CD4-positive, alpha-beta T cell treated with Interleukin-1 beta for 1 hour (primary cell): ENCODE results near the gene TAS2R39.
A peak's percentile ranks its signal among the peaks of the same experiment; 100 is the strongest.

Experiments used
- DNase-seq, 2 donors: peaks; one replicate each; pipeline ENCODE4 v3.0.0-alpha.2; 2020 to 2022

The TAS2R39 gene

DNA sequence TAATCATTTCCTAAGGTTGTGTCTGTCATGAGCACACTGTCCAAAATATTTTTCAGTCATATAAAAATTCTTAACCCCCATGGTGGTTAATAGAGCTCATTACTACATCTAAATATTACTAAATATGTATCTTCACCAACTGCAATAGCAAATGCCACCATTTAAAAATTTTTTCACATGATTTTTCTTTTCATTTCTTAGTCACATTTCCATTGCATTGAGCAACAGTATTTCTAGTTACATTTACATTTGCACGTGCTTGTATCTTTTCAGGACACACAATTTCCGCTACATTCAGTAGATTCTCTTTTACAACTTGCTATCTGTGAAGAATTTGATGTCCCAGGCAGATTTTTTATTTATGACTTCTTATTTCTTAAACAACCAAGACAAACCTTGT is 33.5 kb downstream of the TAS2R39 start:
- DNase-seq, result no peak

DNA sequence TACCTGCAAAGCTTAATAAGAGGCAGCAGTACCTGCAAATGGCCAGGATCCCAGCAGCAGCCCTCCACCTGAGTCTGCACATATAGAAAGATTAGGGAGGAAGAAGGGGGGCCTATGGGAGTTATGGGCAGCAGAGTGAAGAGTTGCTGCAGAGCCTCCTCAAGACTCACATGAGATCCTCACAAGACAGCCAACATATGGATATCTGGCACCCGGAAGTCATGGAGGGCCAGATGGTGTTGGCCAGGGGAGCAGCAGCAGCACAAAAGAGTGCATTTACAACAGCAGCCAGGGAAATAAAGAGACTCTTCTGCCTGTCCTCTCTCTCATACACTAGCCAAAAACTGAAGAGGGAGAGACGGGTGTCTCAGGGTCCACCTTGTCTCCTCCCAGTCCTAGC is 34.6 kb downstream of the TAS2R39 start:
- no peak for DNase-seq

GRCh38 chr7:143221286-143221685 is 38.1 kb downstream of the TAS2R39 start:
- no peak for DNase-seq

GRCh38 chr7:143221737-143222136 is 38.5 kb downstream of the TAS2R39 start, which contains the start of gene TAS2R40:
TSS of gene TAS2R40 (plus strand) at chr7:143222037. CDS start at chr7:143222079, 42 bp downstream.
- no peak for DNase-seq

GRCh38 chr7:143222782-143223181 is 39.6 kb downstream of the TAS2R39 start:
- peak in 1 of 2 donors; percentile 59 for DNase-seq

DNA sequence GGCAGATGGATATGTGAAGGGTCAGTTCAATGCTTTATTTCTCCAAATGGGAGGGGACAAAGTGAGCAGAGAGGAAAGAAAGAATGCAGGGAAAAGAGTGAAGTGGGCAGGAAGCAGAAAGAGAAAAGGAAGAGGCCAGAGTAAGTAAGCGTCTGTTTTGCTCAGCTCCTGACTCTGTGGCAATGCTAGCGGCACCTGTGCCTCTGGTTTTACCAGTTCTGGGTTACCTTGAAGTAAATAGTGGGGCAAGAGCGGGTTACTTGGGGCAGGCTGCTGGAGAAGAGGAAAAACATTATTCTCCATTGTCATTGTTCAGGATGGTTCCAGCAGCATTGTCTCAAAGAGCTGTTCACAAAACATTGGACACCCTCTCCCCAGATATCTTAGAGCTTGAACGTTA is 40.6 kb downstream of the TAS2R39 start:
- DNase-seq, result no peak

DNA sequence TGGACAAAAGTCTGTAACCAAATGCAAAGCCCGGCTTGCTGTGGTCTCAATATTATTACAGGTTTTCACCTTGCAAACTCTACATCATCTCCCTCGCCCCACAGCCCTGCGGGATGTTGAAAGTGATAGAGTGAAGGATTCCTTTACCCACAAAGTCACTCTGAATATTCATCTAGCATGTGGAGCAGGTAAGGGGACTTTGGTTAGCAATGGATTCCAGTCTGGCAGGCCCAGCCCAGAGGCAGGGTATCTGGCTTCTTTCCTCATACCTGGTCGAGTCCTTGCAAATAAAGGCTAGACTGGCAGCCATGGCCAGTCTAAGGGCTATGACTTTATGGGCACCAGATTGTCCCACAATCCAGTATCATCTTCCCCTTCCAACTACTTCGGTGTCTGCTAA is 41.8 kb downstream of the TAS2R39 start:
- no peak for DNase-seq

GRCh38 chr7:143227806-143228205 is 44.6 kb downstream of the TAS2R39 start:
- no peak for DNase-seq

DNA sequence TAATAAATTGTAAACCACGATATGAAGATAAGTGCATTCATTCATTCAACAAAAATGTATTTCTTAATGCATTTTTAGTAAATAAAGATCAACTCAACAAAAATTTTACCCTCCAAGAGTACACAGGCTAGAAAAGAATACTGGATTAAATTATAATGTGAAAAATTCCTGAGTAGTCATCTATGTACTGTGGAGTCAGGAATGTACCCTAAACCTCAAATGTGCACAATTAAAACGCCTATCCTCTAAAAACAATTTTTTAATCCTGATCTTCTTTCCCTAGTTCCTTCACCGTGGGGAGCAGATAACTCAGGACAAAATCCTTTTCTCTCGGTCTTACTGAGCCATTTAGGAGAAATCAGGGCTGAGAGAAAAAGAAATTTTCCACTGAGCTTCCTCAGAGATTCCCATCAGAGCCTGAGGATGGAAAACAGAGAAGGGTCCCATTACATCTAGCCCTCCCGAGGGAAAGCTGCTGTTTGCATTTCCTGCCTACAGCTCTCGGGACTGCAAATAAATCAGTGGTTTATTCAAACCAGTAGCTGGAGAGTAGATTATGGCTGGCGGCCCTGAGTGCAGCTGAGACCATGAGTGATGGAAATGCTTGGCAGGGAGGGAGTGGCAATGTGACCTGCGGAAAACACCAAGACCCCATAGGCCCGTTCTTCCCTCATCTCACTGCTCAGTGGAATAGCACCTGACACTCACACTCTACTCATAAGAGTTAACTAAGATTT is 46.0 kb downstream of the TAS2R39 start:
- no peak for DNase-seq

DNA sequence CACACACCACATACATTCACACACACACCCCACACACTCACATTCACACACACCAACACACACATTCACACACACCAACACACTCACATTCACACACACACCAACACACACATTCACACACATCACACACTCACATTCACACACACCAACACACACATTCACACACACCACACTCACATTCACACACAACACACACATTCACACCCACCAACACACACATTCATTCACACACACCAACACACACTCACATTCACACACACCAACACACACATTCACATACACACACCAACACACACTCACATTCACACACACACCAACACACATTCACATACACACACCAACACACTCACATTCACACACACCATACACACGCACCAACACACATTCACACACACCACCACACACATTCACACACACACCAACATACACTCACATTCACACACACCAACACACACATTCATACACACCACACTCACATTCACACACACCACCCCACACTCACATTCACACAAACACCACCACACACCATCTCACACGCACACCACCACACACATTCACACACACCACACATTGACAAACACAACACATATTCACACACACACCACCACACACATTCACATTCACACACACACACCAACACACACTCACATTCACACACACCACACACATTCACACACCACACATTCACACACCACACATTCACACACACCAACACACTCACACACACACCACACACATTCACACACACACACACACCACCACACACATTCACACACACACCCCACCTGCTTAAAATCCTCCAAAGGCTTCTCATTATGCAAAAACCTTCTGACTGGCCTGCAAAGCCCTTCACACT is 47.6 kb downstream of the TAS2R39 start:
- DNase-seq, result no peak
